Neural progenitor cell (in vitro differentiated cells): ENCODE data around the gene KDELR3. TPM values are rescaled to one million over a fixed set of nuclear protein-coding genes. Genes with fewer than 3 reads are reported as not detected.
"Not testable (repeated sequence)": the region's sequence is repeated elsewhere in the genome, so short reads cannot be mapped to it uniquely, and the experiment has no call there.

Experiments used
- DNase-seq: peaks from one replicate; pipeline ENCODE4 v3.0.0-alpha.2; 2016; ENCODE audit warnings: low spot score
- H2AFZ ChIP-seq: fragments of 200-600 bp; sonication (generic); replicated peaks from 2 replicates; pipeline ENCODE4 v1.6.1; 2016; ENCODE audit warnings: antibody characterized with exemption
- H3F3A ChIP-seq: fragments of 200-600 bp; sonication (generic); 2 replicates; pipeline ENCODE4 v1.6.1; 2016; ENCODE audit warnings: antibody characterized with exemption, low read depth
- H3K27ac ChIP-seq: fragments of 200-600 bp; sonication (generic); 2 replicates; pipeline ENCODE4 v1.5.1; 2016; ENCODE audit warnings: mild to moderate bottlenecking
- H3K27me3 ChIP-seq: fragments of 200-600 bp; sonication (generic); 2 replicates; pipeline ENCODE4 v1.6.1; 2016; ENCODE audit warnings: mild to moderate bottlenecking, moderate library complexity
- H3K36me3 ChIP-seq: fragments of 200-600 bp; sonication (generic); 2 replicates; pipeline ENCODE4 v1.5.1; 2016
- H3K4me1 ChIP-seq: fragments of 200-600 bp; sonication (generic); 2 replicates; pipeline ENCODE4 v1.6.1; 2016; ENCODE audit warnings: mixed run types
- H3K4me2 ChIP-seq: fragments of 200-600 bp; sonication (generic); 2 replicates; pipeline ENCODE4 v1.6.1; 2016
- H3K4me3 ChIP-seq: fragments of 200-600 bp; sonication (generic); 2 replicates; pipeline ENCODE4 v1.5.1; 2016
- H3K79me2 ChIP-seq: fragments of 200-600 bp; sonication (generic); 2 replicates; pipeline ENCODE4 v1.6.1; 2016; ENCODE audit warnings: low read depth
- H3K9ac ChIP-seq: fragments of 200-600 bp; sonication (generic); 2 replicates; pipeline ENCODE4 v1.6.1; 2016
- H3K9me3 ChIP-seq: fragments of 200-600 bp; sonication (generic); 2 replicates; pipeline ENCODE4 v1.5.1; 2016; ENCODE audit warnings: low read depth
- H4K20me1 ChIP-seq: fragments of 200-600 bp; sonication (generic); 2 replicates; pipeline ENCODE4 v1.6.1; 2016; ENCODE audit warnings: low read depth
- H3K27ac Mint-ChIP-seq: 3 replicates; pipeline ENCODE4 v1.8.0; 2021; ENCODE audit warnings: mixed read lengths
- H3K27me3 Mint-ChIP-seq: 2 replicates; pipeline ENCODE4 v1.8.0; 2022; ENCODE audit warnings: low read depth, mild to moderate bottlenecking, inconsistent platforms, moderate library complexity, mixed read lengths; ENCODE audit not compliant: insufficient read depth
- H3K36me3 Mint-ChIP-seq: 3 replicates; pipeline ENCODE4 v1.8.0; 2021; ENCODE audit warnings: mixed read lengths
- H3K4me1 Mint-ChIP-seq: 3 replicates; pipeline ENCODE4 v1.8.0; 2021; ENCODE audit warnings: mixed read lengths
- H3K4me3 Mint-ChIP-seq: 3 replicates; pipeline ENCODE4 v1.8.0; 2021; ENCODE audit warnings: mild to moderate bottlenecking, moderate library complexity, mixed read lengths
- H3K9me3 Mint-ChIP-seq: 3 replicates; pipeline ENCODE4 v1.8.0; 2020; ENCODE audit warnings: mixed read lengths
- EZH2 ChIP-seq: fragments of 200-600 bp; sonication (generic); IDR thresholded peaks from 2 replicates; pipeline ENCODE4 v1.6.1; 2017; ENCODE audit warnings: antibody characterized with exemption, mild to moderate bottlenecking, moderate library complexity
- EZH2phosphoT487 ChIP-seq: fragments of 200-600 bp; sonication (generic); IDR thresholded peaks from 2 replicates; pipeline ENCODE4 v1.6.1; 2017; ENCODE audit warnings: antibody characterized with exemption
- total RNA-seq: library from RNA; depleted of rRNA; stranded (reverse); fragments of >200 nt; gene quantifications from 2 replicates; pipeline ENCODE4 v1.2.3, GENCODE V29; 2015; ENCODE audit warnings: low replicate concordance
- TF ChIP-seq, protein P1 (sequence below): fragments of 200-600 bp; sonication (generic); IDR thresholded peaks from 2 replicates; pipeline ENCODE4 v1.5.1; 2017; ENCODE audit warnings: antibody characterized with exemption, mild to moderate bottlenecking

KDELR3 gene
- total RNA-seq, 1 donor from 2014 or later, result 3.4 TPM

DNA sequence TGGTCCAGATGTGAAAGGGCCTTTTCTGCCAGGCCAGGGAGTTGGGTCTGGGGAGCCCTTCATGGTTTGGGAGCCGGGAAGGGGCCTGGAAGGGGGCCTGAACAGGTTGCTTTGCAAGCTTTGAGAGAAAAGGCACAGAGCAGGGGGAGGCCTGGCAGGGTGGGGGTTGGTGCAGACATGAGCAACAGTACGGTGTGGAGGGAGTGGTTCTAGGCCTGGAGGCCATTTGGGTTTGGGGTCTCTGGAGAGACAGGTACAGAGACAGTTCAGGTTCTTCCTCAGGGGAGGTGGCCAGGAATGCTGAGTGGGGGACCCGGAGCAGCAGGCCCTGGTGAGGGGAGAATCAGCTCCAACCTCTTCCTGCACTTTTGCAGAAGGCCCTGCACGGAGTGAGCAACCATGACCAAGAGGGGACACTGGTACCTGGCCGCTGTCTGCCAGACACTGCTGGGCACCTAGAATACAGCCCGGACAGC, 1.4 kb downstream of the KDELR3 start:
- Histone ChIP-seq H3K9ac (no peak overlapping the region), H4K20me1 (no peaks in the 10 kb centered on the region), H3K4me2 (no peak overlapping the region), H3K4me3 (no peak overlapping the region), H3K27ac (no peak overlapping the region), H3K4me1 (peaks cover 10% of the 10 kb centered on the region), H3K9me3 (no peaks in the 10 kb centered on the region), H3K36me3 (no peaks in the 10 kb centered on the region), H3F3A (peaks cover 4% of the 10 kb centered on the region), H3K27me3 (peaks cover 46% of the 10 kb centered on the region), H3K79me2 (no peaks in the 10 kb centered on the region), H2AFZ (no peak overlapping the region)
- H3K9me3 Mint-ChIP-seq, result no peaks in the 10 kb centered on the region
- peaks cover 17% of the 10 kb centered on the region for H3K4me1 Mint-ChIP-seq
- peaks cover 33% of the 10 kb centered on the region for H3K27me3 Mint-ChIP-seq
- H3K27ac Mint-ChIP-seq, result no peak overlapping the region
- DNase-seq, result no peak
- H3K4me3 Mint-ChIP-seq, result no peak overlapping the region
- TF ChIP-seq EZH2phosphoT487 (no peak), EZH2 (no peak)
- TF ChIP-seq, protein P1, sequence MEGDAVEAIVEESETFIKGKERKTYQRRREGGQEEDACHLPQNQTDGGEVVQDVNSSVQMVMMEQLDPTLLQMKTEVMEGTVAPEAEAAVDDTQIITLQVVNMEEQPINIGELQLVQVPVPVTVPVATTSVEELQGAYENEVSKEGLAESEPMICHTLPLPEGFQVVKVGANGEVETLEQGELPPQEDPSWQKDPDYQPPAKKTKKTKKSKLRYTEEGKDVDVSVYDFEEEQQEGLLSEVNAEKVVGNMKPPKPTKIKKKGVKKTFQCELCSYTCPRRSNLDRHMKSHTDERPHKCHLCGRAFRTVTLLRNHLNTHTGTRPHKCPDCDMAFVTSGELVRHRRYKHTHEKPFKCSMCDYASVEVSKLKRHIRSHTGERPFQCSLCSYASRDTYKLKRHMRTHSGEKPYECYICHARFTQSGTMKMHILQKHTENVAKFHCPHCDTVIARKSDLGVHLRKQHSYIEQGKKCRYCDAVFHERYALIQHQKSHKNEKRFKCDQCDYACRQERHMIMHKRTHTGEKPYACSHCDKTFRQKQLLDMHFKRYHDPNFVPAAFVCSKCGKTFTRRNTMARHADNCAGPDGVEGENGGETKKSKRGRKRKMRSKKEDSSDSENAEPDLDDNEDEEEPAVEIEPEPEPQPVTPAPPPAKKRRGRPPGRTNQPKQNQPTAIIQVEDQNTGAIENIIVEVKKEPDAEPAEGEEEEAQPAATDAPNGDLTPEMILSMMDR, result no peak
- H3K36me3 Mint-ChIP-seq, result no peaks in the 10 kb centered on the region

DNA sequence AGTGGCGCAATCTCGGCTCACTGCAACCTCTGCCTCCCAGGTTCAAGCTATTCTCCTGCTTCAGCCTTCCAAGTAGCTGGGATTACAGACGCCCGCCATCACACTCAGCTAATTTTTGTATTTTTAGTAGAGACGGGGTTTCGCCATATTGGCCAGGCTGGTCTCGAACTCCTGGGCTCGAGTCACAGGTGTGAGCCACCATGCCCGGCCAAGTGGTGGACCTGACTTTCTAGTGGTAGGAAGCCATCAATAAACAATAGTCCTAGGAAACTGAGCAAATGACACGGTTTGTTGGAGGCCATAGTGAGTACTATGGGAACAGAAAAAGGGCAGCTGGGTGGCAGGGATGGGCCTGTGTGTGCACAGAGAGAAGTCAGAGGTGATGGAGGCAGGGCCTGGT, 2.3 kb downstream of the KDELR3 start:
- peaks cover 42% of the 10 kb centered on the region for H3K27me3 ChIP-seq
- H3F3A ChIP-seq, H3K9ac ChIP-seq, H3K36me3 ChIP-seq, H2AFZ ChIP-seq, H3K36me3 Mint-ChIP-seq, H3K27ac Mint-ChIP-seq, H3K4me1 ChIP-seq, H3K79me2 ChIP-seq, H3K4me3 ChIP-seq, H3K9me3 Mint-ChIP-seq, H3K27ac ChIP-seq, H3K9me3 ChIP-seq, H4K20me1 ChIP-seq, H3K4me2 ChIP-seq, DNase-seq: not testable (repeated sequence)
- Mint-ChIP-seq H3K4me3 (peak overlapping the region; percentile 35), H3K27me3 (peaks cover 29% of the 10 kb centered on the region), H3K4me1 (peaks cover 17% of the 10 kb centered on the region)

DNA sequence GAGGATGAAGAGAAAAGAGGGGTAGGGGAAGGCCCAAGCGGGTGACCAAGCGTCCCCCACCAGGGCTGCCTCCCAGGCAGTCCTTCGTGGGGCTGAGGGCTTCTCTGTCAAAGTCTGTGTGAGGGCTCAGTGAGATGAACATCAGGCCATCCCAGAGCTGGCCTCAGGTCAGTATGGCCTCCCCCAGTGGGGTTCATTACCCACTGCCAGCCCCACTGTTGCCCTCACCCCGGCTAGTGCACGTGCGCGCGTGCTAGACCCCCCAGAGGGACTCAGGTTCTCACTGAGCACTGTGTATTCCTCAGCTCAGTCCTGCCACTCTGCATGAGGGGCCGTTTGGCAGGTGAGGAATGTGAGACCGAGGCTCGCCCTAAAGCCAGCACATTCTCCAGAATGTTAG, 3.3 kb downstream of the KDELR3 start:
- Mint-ChIP-seq H3K9me3 (no peaks in the 10 kb centered on the region), H3K27ac (no peak overlapping the region), H3K4me3 (no peak overlapping the region), H3K27me3 (peaks cover 24% of the 10 kb centered on the region), H3K36me3 (no peaks in the 10 kb centered on the region), H3K4me1 (peaks cover 15% of the 10 kb centered on the region)
- Histone ChIP-seq H2AFZ (no peak overlapping the region), H3K27ac (no peak overlapping the region), H3K9ac (no peak overlapping the region), H3F3A (peaks cover 1% of the 10 kb centered on the region), H3K4me1 (peaks cover 10% of the 10 kb centered on the region), H3K36me3 (no peaks in the 10 kb centered on the region), H4K20me1 (no peaks in the 10 kb centered on the region), H3K4me2 (no peak overlapping the region), H3K27me3 (peaks cover 32% of the 10 kb centered on the region), H3K79me2 (no peaks in the 10 kb centered on the region), H3K9me3 (no peaks in the 10 kb centered on the region), H3K4me3 (no peak overlapping the region)
- TF ChIP-seq EZH2, result no peak
- TF ChIP-seq, protein P1, result no peak
- TF ChIP-seq EZH2phosphoT487, result no peak
- no peak for DNase-seq

DNA sequence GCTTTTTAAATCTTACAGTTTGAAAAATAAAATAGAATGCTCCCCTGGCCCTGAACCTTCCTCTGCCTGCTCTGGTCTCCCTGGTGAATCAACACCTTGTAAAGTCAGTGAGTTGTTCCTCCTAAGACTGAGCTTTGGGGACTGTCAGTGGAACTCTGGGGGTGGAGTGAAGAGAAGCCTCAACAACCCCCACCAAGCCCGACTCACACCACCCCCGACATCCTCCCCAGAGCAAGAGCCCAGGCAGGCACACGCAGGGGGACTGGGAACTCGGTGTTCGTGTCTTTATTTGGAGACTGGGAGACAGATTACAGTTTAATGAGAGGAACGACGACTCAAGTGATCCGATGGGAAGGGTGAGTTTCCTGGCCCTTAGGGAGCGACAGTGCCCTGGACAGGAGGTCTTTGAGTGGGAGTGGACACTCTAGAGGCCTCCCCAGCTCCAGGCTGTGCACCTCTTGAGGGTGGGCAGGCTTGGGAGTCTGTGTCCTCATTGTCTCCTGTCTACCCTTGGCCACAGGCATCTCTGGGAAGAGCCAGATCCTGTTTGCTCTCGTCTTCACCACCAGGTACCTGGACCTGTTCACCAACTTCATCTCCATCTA, 6.2 kb downstream of the KDELR3 start:
- Mint-ChIP-seq H3K27me3 (peaks cover 11% of the 10 kb centered on the region), H3K36me3 (no peaks in the 10 kb centered on the region), H3K4me3 (no peak overlapping the region), H3K9me3 (no peaks in the 10 kb centered on the region), H3K4me1 (peaks cover 2% of the 10 kb centered on the region), H3K27ac (no peak overlapping the region)
- Histone ChIP-seq H3K9me3 (no peaks in the 10 kb centered on the region), H3K4me1 (no peaks in the 10 kb centered on the region), H3K9ac (no peak overlapping the region), H3K27ac (no peak overlapping the region), H3K79me2 (no peaks in the 10 kb centered on the region), H3K36me3 (no peaks in the 10 kb centered on the region), H3K27me3 (peaks cover 3% of the 10 kb centered on the region), H2AFZ (no peak overlapping the region), H3F3A (peaks cover 13% of the 10 kb centered on the region), H3K4me2 (no peak overlapping the region), H4K20me1 (no peaks in the 10 kb centered on the region), H3K4me3 (no peak overlapping the region)
- no peak for TF ChIP-seq EZH2phosphoT487
- TF ChIP-seq, protein P1, result no peak
- no peak for TF ChIP-seq EZH2
- no peak for DNase-seq
